ENCODE data around the gene NLGN2.

Gene NLGN2

GRCh38 chr17:7392696-7393612, 14.7 kb upstream of the NLGN2 start:
- DNase-seq (ENCODE audit: low spot score) = no peak

GRCh38 chr17:7393613-7394451, 13.8 kb upstream of the NLGN2 start:
- no peak for DNase-seq (ENCODE audit: low spot score)

- DNase-seq (ENCODE audit: low spot score) = peak; percentile 79
Measured at GRCh38 chr17:7394452-7395191, 13.0 kb upstream of the NLGN2 start, which contains the start of gene PLSCR3. Gene PLSCR3 (minus strand): TSS chr17:7394525. CDS start chr17:7394110, 415 bp downstream.

- no peak for DNase-seq (ENCODE audit: low spot score)
Measured at GRCh38 chr17:7396147-7396546, 11.5 kb upstream of the NLGN2 start.

GRCh38 chr17:7398612-7399011, 9.0 kb upstream of the NLGN2 start:
- DNase-seq (ENCODE audit: low spot score) = no peak

DNA sequence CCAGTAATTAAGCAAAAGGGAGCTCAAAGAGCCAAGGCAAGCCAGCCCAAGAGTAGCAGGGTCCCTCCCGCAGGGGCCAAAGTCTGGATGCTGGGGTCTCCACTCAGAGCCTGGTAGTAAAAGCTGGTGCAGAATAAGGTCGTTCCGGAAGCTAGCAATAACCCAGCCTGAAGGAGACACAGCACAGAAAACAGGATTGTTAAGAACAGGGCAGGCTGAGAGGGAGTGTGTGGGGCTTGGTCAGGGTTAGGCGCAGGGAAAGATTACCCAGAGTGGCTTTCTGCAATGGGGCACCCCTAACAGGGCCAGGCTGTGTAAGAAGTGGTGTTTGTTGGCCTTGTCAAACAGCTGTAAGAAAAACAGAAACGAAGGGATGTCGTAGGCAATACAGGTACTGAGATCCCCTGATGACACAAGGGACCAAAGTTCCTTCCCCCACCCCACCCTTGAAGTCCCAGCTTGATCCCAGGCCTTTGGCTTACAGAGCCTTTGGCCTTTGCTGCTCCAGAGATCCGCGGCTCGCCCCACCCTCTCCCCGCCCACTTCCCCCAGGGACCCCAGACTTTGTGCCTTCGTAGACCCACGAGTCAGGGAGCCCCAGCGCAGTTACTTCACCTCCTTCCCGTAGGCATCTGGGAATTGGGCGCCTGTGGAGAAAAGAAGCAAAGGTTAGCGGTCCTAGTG, 4.5 kb upstream of the NLGN2 start:
- DNase-seq (ENCODE audit: low spot score) = no peak

DNA sequence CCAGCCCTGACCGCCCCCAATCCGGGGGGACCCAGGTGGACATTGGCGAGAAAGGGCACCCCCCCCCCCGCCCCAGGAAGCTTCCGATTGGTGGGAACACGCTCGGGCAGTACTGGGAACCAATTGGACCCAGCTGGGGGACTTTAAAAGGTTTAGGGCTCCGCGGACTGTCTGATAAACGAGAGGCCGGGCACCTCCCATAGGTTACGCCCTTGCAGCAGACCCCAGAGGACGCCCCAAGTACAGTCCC, 4.0 kb upstream of the NLGN2 start:
- no peak for DNase-seq (ENCODE audit: low spot score)

- peak; percentile 100 for DNase-seq (ENCODE audit: low spot score)
Measured at GRCh38 chr17:7403977-7404736, 3.5 kb upstream of the NLGN2 start, which contains the start of gene TMEM256. Gene TMEM256 (minus strand): TSS chr17:7404097. CDS start chr17:7404084, 13 bp downstream.

GRCh38 chr17:7404737-7405349, 2.8 kb upstream of the NLGN2 start:
- DNase-seq (ENCODE audit: low spot score) = no peak

GRCh38 chr17:7405350-7406234, 2.1 kb upstream of the NLGN2 start:
- peak; percentile 42 for DNase-seq (ENCODE audit: low spot score)

- no peak for DNase-seq (ENCODE audit: low spot score)
Measured at GRCh38 chr17:7406235-7406825, 1.3 kb upstream of the NLGN2 start.

GRCh38 chr17:7407082-7407481, 563 bp upstream of the NLGN2 start:
- DNase-seq (ENCODE audit: low spot score) = no peak

DNA sequence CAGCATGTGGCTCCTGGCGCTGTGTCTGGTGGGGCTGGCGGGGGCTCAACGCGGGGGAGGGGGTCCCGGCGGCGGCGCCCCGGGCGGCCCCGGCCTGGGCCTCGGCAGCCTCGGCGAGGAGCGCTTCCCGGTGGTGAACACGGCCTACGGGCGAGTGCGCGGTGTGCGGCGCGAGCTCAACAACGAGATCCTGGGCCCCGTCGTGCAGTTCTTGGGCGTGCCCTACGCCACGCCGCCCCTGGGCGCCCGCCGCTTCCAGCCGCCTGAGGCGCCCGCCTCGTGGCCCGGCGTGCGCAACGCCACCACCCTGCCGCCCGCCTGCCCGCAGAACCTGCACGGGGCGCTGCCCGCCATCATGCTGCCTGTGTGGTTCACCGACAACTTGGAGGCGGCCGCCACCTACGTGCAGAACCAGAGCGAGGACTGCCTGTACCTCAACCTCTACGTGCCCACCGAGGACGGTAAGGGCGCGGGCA, 645 bp downstream of the NLGN2 start:
- no peak for DNase-seq (ENCODE audit: low spot score)

DNA sequence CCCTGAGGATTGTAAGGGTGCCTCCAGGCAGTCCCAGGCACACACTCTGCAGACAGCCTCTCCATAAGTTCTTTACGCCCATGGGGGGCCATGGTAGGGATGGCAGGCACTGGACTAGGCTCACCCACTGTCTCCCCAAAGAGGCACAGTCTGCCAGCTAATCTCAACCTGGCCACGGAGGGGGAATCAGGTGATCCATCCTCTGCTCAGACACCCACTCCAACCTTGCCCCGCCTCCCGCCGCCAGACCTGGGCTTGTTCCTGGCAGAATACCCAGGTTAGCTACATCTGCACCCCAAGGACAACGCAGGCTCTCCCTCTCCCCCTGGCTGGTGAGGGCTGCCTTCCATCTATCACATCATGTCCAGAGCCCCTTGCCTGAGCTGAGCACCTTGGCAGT, 1.2 kb downstream of the NLGN2 start:
- DNase-seq (ENCODE audit: low spot score) = no peak

- DNase-seq (ENCODE audit: low spot score) = no peak
Measured at GRCh38 chr17:7409716-7410115, 2.1 kb downstream of the NLGN2 start.

GRCh38 chr17:7410634-7411426, 3.2 kb downstream of the NLGN2 start:
- no peak for DNase-seq (ENCODE audit: low spot score)

- DNase-seq (ENCODE audit: low spot score) = no peak
Measured at GRCh38 chr17:7411427-7411750, 3.7 kb downstream of the NLGN2 start.

DNA sequence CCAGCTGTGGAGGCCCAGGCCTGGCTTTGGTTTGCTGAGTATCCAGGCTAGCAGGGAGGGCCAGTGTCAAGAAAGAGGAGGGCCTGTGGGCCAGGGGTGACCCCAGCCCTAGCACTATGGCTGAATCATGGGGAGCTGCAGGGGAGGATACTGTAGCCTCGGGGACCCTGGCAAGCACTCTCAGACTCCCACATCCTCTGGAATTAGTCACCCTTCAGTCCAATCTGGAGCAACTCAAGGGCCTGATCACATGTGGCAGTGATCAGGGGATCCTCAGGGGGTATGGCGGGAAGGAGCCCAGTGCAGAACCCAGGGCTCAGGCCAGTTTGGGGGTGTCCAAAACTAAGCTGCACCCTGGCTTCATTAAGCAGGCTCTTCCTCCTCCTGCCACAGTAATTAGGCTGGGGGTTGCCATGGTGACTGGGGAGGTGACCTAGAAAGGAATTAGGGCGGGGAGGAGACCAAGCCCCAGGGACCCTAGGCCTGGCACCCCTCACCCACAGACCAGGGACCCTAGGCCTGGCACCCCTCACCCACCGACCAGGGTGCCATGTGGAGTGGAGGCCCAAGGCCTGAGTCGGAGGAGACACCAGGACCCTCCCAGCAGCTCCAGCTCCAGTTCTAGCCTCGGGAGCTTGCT, 5.8 kb downstream of the NLGN2 start:
- DNase-seq (ENCODE audit: low spot score) = no peak
